Mesenchymal stem cell (in vitro differentiated cells and primary cell): ENCODE data around the gene CASD1.

Source experiments
- DNase-seq: peaks from one replicate; pipeline ENCODE4 v3.0.0-alpha.2; 2013
- H2AFZ ChIP-seq: one replicate; pipeline ENCODE4 v1.6.1; 2013; ENCODE audit warnings: low read depth, mild to moderate bottlenecking, control low read depth, inconsistent platforms, low read length, moderate library complexity
- H2AK5ac ChIP-seq: 2 replicates; pipeline ENCODE4 v1.6.1; 2013; ENCODE audit warnings: low read length, moderate library complexity, mild to moderate bottlenecking, inconsistent platforms; ENCODE audit not compliant: severe bottlenecking
- H2BK120ac ChIP-seq: one replicate; pipeline ENCODE4 v1.6.1; 2013; ENCODE audit warnings: low read depth, mild to moderate bottlenecking, inconsistent platforms, low read length, moderate library complexity
- H2BK12ac ChIP-seq, 2 experiments: one replicate each; pipeline ENCODE4 v1.6.1; 2013; ENCODE audit warnings: inconsistent platforms in 2 of 2, low read length in 2 of 2, mild to moderate bottlenecking in 2 of 2, moderate library complexity in 2 of 2, control low read depth in 1 of 2
- H2BK15ac ChIP-seq: one replicate; pipeline ENCODE4 v1.6.1; 2013; ENCODE audit warnings: mild to moderate bottlenecking, low read depth, inconsistent platforms; ENCODE audit not compliant: poor library complexity, severe bottlenecking
- H2BK5ac ChIP-seq: 2 replicates; pipeline ENCODE4 v1.6.1; 2013; ENCODE audit warnings: low read depth, mild to moderate bottlenecking, low read length, control low read depth, inconsistent platforms; ENCODE audit not compliant: poor library complexity, severe bottlenecking
- H3K14ac ChIP-seq, 2 experiments: one replicate each; pipeline ENCODE4 v1.6.1; 2013; ENCODE audit warnings: inconsistent platforms in 2 of 2, low read length in 2 of 2, control low read depth in 1 of 2, mild to moderate bottlenecking in 1 of 2, moderate library complexity in 1 of 2
- H3K18ac ChIP-seq, 2 experiments: one replicate each; pipeline ENCODE4 v1.6.1; 2013; ENCODE audit warnings: inconsistent platforms in 2 of 2, low read length in 2 of 2, control low read depth in 1 of 2, low read depth in 1 of 2, mild to moderate bottlenecking in 1 of 2
- H3K23ac ChIP-seq, 2 experiments: one replicate each; pipeline ENCODE4 v1.6.1; 2013; ENCODE audit warnings: inconsistent platforms in 2 of 2, low read length in 2 of 2, mild to moderate bottlenecking in 2 of 2, moderate library complexity in 2 of 2, control low read depth in 1 of 2
- H3K27ac ChIP-seq: 2 replicates; pipeline ENCODE4 v1.5.1; 2013; ENCODE audit warnings: mild to moderate bottlenecking, moderate library complexity, low read length, control low read depth, inconsistent platforms; ENCODE audit not compliant: poor library complexity, severe bottlenecking
- H3K27me3 ChIP-seq, 2 experiments: 2 replicates each; pipeline versions ENCODE4 v1.6.1 to v1.7.0; 2013; ENCODE audit warnings: low read length in 2 of 2, mild to moderate bottlenecking in 2 of 2, moderate library complexity in 2 of 2, control low read depth in 1 of 2, inconsistent platforms in 1 of 2; ENCODE audit not compliant: control insufficient read depth in 1 of 2, insufficient read depth in 1 of 2
- H3K36me3 ChIP-seq, 2 experiments: 2 replicates each; pipeline versions ENCODE4 v1.6.1 to v1.7.0; 2013; ENCODE audit warnings: low read length in 2 of 2, control low read depth in 1 of 2, inconsistent platforms in 1 of 2, low read depth in 1 of 2, mild to moderate bottlenecking in 1 of 2; ENCODE audit not compliant: insufficient read depth in 2 of 2, control insufficient read depth in 1 of 2
- H3K4ac ChIP-seq, 2 experiments: one replicate each; pipeline ENCODE4 v1.6.1; 2013; ENCODE audit warnings: inconsistent platforms in 2 of 2, low read length in 2 of 2, mild to moderate bottlenecking in 2 of 2, moderate library complexity in 2 of 2, control low read depth in 1 of 2, low read depth in 1 of 2
- H3K4me1 ChIP-seq: 2 replicates; pipeline ENCODE4 v1.6.1; 2013; ENCODE audit warnings: low read depth, low read length, control low read depth; ENCODE audit not compliant: control insufficient read depth, insufficient read depth
- H3K4me2 ChIP-seq: 2 replicates; pipeline ENCODE4 v1.6.1; 2013; ENCODE audit warnings: low read length, mild to moderate bottlenecking, inconsistent platforms; ENCODE audit not compliant: poor library complexity, severe bottlenecking
- H3K4me3 ChIP-seq, 2 experiments: 2 replicates each; pipeline versions ENCODE4 v1.5.1 to v1.7.0; 2013; ENCODE audit warnings: low read length in 2 of 2, mild to moderate bottlenecking in 2 of 2, control low read depth in 1 of 2, low read depth in 1 of 2; ENCODE audit not compliant: insufficient read depth in 1 of 2
- H3K79me1 ChIP-seq: replicated peaks from 2 replicates; pipeline ENCODE4 v1.6.1; 2013; ENCODE audit warnings: mild to moderate bottlenecking, control low read depth, low read length, inconsistent platforms; ENCODE audit not compliant: poor library complexity, severe bottlenecking
- H3K9ac ChIP-seq: 2 replicates; pipeline ENCODE4 v1.7.0; 2013; ENCODE audit warnings: mild to moderate bottlenecking, low read length, moderate library complexity
- H3K9me3 ChIP-seq: 2 replicates; pipeline ENCODE4 v1.7.0; 2013; ENCODE audit warnings: mild to moderate bottlenecking, low read length; ENCODE audit not compliant: control insufficient read depth
- H4K8ac ChIP-seq: one replicate; pipeline ENCODE4 v1.6.1; 2013; ENCODE audit warnings: inconsistent platforms, mild to moderate bottlenecking, low read length, moderate library complexity
- H4K91ac ChIP-seq: one replicate; pipeline ENCODE4 v1.6.1; 2013; ENCODE audit warnings: mild to moderate bottlenecking, low read length, inconsistent platforms
- WGBS: methylation state at CpG from one replicate; pipeline ENCODE4 v1.1.7; 2013; ENCODE audit warnings: mixed read lengths; 5-methylcytosine and 5-hydroxymethylcytosine counted together

The CASD1 gene

DNA sequence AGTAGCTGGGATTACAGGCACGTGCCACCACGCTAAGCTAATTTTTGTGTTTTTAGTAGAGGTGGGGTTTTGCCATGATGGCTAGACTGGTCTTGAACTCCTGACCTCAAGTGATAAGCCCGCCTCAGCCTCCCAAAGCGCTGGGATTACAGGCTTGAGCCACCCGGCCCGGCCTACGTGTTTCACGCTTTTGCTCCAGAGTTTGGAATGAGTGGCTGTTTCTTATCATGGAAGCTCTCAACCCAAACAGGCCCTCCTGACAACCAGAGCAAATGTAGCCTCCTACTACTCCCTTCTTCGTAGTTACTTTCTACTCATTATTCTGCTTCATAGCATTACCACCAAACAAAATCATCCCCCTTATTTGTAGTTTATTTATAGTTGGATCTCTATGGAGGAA is 26.8 kb upstream of the CASD1 start:
- H2BK5ac ChIP-seq = no peak overlapping the region
- H4K91ac ChIP-seq = no peak overlapping the region
- H4K8ac ChIP-seq = no peak overlapping the region
- H3K4me1 ChIP-seq = no peaks in the 10 kb centered on the region
- 91% methylated on average over 9 of the region's 9 CpGs for WGBS
- no peak overlapping the region for H2AK5ac ChIP-seq
- H3K9me3 ChIP-seq = no peaks in the 10 kb centered on the region
- no peak overlapping the region for H3K9ac ChIP-seq
- H2BK120ac ChIP-seq = no peak overlapping the region
- H2BK15ac ChIP-seq = no peak overlapping the region
- H2AFZ ChIP-seq = no peak overlapping the region
- H3K18ac ChIP-seq = no peak overlapping the region
- no peak overlapping the region for H3K27ac ChIP-seq
- no peak overlapping the region for H3K4ac ChIP-seq
- H3K4me3 ChIP-seq = no peak overlapping the region
- no peak overlapping the region for H3K4me2 ChIP-seq
- no peak overlapping the region for H3K14ac ChIP-seq
- no peaks in the 10 kb centered on the region for H3K27me3 ChIP-seq
- H3K36me3 ChIP-seq = no peaks in the 10 kb centered on the region
- no peak for DNase-seq
- H3K23ac ChIP-seq = no peak overlapping the region
- H3K79me1 ChIP-seq = no peaks in the 10 kb centered on the region
- no peak overlapping the region for H2BK12ac ChIP-seq

DNA sequence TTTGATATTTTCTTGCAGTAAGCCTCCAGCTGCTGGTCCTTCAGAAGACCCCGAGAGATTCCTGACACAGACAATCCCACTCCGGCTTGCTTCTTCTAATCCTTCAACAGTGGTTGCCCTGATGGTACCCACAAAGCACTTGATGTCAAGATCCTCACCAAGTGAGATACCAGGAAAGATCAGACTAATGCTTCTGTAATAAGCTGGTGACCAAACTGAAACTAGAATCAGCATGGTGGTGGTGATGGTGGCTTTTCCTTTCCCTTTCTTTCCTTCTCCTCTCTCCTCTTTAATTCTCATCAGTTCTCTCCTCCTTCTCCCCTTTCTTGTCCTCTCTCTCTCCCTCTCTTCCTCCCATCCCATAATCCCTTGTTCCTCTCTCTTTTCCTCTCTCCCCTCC is 25.8 kb upstream of the CASD1 start:
- Histone ChIP-seq H3K4me2 (no peak overlapping the region), H3K14ac (no peak overlapping the region), H2BK12ac (no peak overlapping the region), H2AFZ (no peak overlapping the region), H4K8ac (no peak overlapping the region), H3K18ac (no peak overlapping the region), H3K4me3 (no peak overlapping the region), H4K91ac (no peak overlapping the region), H3K4me1 (no peaks in the 10 kb centered on the region), H2AK5ac (no peak overlapping the region), H3K9ac (no peak overlapping the region), H2BK120ac (no peak overlapping the region), H3K27ac (no peak overlapping the region), H3K27me3 (no peaks in the 10 kb centered on the region), H2BK15ac (no peak overlapping the region), H3K4ac (no peak overlapping the region), H3K36me3 (no peaks in the 10 kb centered on the region), H3K23ac (no peak overlapping the region), H3K9me3 (no peaks in the 10 kb centered on the region), H2BK5ac (no peak overlapping the region), H3K79me1 (no peaks in the 10 kb centered on the region)
- DNase-seq = no peak
- 83% methylated on average over 2 of the region's 2 CpGs for WGBS

DNA sequence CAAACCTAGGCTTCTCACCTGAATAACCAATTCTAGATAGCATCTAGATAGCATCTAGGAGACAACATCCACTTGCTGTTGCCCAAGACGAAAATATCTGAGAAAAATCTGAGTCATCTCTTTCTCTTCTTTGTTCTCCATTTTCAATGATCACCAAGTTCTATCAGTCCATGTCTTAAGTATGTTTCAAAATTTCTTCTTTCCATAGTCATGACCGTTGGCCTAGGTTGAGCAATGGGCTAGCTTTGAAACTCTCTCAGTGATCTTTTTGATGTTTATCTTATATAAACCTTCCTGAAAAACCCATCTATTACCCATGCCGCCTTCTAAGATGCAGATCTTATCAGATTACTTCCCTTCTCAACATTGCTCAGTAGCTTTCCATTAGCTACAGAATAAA is 23.4 kb upstream of the CASD1 start:
- Histone ChIP-seq H3K27ac (no peak overlapping the region), H4K8ac (no peak overlapping the region), H2BK15ac (no peak overlapping the region), H3K4me3 (no peak overlapping the region), H3K79me1 (no peaks in the 10 kb centered on the region), H3K4me1 (no peaks in the 10 kb centered on the region), H2BK5ac (no peak overlapping the region), H3K18ac (no peak overlapping the region), H2AK5ac (no peak overlapping the region), H3K14ac (no peak overlapping the region), H3K4ac (no peak overlapping the region), H3K4me2 (no peak overlapping the region), H3K9me3 (no peaks in the 10 kb centered on the region), H3K9ac (no peak overlapping the region), H3K23ac (no peak overlapping the region), H3K27me3 (no peaks in the 10 kb centered on the region), H2BK120ac (no peak overlapping the region), H4K91ac (no peak overlapping the region), H3K36me3 (no peaks in the 10 kb centered on the region), H2BK12ac (no peak overlapping the region), H2AFZ (no peak overlapping the region)
- no peak for DNase-seq
- WGBS = 96% methylated on average over 3 of the region's 3 CpGs

DNA sequence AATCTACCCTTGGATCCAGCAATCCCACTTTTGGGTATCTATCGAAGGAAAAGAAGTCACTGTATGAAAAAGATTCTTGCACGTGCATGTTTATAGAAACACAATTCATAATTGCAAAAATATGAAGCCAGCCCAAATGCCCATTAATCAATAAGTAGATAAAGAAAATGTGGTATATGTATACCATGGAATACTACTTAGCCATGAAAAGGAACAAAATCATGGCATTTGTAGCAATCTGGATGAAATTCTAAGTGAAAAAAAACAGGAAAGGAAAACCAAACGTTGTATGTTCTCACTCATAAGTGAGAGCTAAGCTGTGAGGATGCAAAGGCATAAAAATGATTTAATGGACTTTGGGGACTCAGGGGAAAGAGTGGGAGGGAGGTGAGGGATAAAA is 18.2 kb upstream of the CASD1 start:
- Histone ChIP-seq H2AK5ac (no peak overlapping the region), H2BK120ac (no peak overlapping the region), H3K23ac (no peak overlapping the region), H3K14ac (no peak overlapping the region), H3K4ac (no peak overlapping the region), H2BK12ac (no peak overlapping the region), H3K4me3 (no peak overlapping the region), H3K18ac (no peak overlapping the region), H3K27me3 (no peaks in the 10 kb centered on the region), H2BK5ac (no peak overlapping the region), H2BK15ac (no peak overlapping the region), H3K4me2 (no peak overlapping the region), H3K79me1 (no peaks in the 10 kb centered on the region), H4K91ac (no peak overlapping the region), H2AFZ (no peak overlapping the region), H3K36me3 (no peaks in the 10 kb centered on the region), H3K9ac (no peak overlapping the region), H3K27ac (no peak overlapping the region), H3K4me1 (no peaks in the 10 kb centered on the region), H4K8ac (no peak overlapping the region), H3K9me3 (no peaks in the 10 kb centered on the region)
- WGBS = 39% methylated on average over 1 of the region's 3 CpGs
- no peak for DNase-seq
